HL-60 (cell line): Measurements from ENCODE around the gene PARP3.

Experiments used
- DNase-seq, 2 experiments: peaks; one replicate each; pipeline ENCODE4 v3.0.0-alpha.2; 2010 to 2020; ENCODE audit warnings: low read depth in 1 of 2, low spot score in 1 of 2
- H3K27ac ChIP-seq: fragments of 250-450 bp; sonication (Bioruptor Pico); replicated peaks from 2 replicates; pipeline ENCODE4 v1.5.1; 2020; ENCODE audit warnings: mild to moderate bottlenecking, moderate library complexity
- H3K27me3 ChIP-seq: fragments of 250-450 bp; sonication (Bioruptor Pico); 2 replicates; pipeline ENCODE4 v1.5.1; 2021; ENCODE audit warnings: mild to moderate bottlenecking, moderate library complexity; ENCODE audit not compliant: insufficient read depth, poor library complexity, severe bottlenecking
- H3K4me3 ChIP-seq: replicated peaks from 2 replicates; pipeline ENCODE4 v1.5.1; 2011; ENCODE audit warnings: mild to moderate bottlenecking, control low read depth, low read length; ENCODE audit not compliant: insufficient read depth
- GABPA ChIP-seq: IDR thresholded peaks from 2 replicates; pipeline ENCODE4 v1.6.1; 2012; ENCODE audit warnings: low read depth
- POLR2AphosphoS5 ChIP-seq: IDR thresholded peaks from 2 replicates; pipeline ENCODE4 v1.6.1; 2012; ENCODE audit warnings: low read depth
- SPI1 ChIP-seq: IDR thresholded peaks from 2 replicates; pipeline ENCODE4 v1.6.1; 2012; ENCODE audit warnings: low read depth, mild to moderate bottlenecking, borderline replicate concordance
- TF ChIP-seq, protein P1 (sequence below): IDR thresholded peaks from one replicate; pipeline ENCODE4 v1.5.1; 2011; ENCODE audit warnings: low read length, control low read depth, inconsistent platforms; ENCODE audit not compliant: insufficient read depth
- TF ChIP-seq, protein P2 (sequence below): IDR thresholded peaks from 2 replicates; pipeline ENCODE4 v1.6.1; 2012; ENCODE audit warnings: low read depth; ENCODE audit not compliant: insufficient replicate concordance

The PARP3 gene

DNA sequence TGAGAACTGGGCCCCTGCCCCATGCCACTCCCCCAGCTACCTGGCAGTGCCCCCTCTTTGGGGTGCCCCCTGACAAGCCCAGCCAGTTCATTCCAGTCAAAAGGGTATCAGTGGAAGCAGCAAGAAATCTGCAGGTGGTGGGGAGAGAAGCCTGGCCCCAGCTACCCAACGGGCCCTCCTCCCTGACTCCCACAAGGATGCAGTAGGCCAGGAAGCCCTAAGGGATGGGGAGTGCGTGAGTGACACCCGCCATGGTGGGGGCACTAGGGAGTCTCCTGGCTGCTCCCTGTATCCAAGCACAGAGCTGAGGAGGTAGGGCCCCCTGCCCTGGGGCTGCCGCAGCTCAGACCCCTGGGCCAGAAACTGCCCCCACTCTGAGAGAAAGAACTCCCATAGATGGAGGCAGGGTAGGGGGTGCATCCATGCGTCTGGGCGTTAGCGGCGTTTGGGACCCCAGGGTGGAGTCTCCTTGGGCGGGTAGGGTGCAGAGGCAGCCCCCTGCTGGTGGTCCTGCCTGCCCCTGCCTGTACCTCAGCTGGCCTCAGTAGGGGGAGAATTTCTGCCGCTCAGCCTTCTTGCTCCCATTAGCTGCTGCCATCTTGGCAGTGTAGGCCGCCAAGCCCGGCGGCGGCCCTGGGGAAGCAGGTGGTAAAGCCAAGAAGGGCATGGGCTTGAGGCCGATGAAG lies 15.5 kb downstream of the PARP3 start:
- Histone ChIP-seq H3K27ac (no peak overlapping the region), H3K27me3 (peaks cover 8% of the 10 kb centered on the region), H3K4me3 (no peak overlapping the region)
- no peak for TF ChIP-seq GABPA
- no peak for DNase-seq

GRCh38 chr3:51958603-51959521 lies 16.7 kb downstream of the PARP3 start:
- peaks cover 8% of the 10 kb centered on the region for H3K27me3 ChIP-seq
- TF ChIP-seq SPI1, result no peak
- no peak for TF ChIP-seq GABPA
- TF ChIP-seq POLR2AphosphoS5, result no peak
- TF ChIP-seq, protein P1, sequence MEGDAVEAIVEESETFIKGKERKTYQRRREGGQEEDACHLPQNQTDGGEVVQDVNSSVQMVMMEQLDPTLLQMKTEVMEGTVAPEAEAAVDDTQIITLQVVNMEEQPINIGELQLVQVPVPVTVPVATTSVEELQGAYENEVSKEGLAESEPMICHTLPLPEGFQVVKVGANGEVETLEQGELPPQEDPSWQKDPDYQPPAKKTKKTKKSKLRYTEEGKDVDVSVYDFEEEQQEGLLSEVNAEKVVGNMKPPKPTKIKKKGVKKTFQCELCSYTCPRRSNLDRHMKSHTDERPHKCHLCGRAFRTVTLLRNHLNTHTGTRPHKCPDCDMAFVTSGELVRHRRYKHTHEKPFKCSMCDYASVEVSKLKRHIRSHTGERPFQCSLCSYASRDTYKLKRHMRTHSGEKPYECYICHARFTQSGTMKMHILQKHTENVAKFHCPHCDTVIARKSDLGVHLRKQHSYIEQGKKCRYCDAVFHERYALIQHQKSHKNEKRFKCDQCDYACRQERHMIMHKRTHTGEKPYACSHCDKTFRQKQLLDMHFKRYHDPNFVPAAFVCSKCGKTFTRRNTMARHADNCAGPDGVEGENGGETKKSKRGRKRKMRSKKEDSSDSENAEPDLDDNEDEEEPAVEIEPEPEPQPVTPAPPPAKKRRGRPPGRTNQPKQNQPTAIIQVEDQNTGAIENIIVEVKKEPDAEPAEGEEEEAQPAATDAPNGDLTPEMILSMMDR, result no peak
- TF ChIP-seq, protein P2, sequence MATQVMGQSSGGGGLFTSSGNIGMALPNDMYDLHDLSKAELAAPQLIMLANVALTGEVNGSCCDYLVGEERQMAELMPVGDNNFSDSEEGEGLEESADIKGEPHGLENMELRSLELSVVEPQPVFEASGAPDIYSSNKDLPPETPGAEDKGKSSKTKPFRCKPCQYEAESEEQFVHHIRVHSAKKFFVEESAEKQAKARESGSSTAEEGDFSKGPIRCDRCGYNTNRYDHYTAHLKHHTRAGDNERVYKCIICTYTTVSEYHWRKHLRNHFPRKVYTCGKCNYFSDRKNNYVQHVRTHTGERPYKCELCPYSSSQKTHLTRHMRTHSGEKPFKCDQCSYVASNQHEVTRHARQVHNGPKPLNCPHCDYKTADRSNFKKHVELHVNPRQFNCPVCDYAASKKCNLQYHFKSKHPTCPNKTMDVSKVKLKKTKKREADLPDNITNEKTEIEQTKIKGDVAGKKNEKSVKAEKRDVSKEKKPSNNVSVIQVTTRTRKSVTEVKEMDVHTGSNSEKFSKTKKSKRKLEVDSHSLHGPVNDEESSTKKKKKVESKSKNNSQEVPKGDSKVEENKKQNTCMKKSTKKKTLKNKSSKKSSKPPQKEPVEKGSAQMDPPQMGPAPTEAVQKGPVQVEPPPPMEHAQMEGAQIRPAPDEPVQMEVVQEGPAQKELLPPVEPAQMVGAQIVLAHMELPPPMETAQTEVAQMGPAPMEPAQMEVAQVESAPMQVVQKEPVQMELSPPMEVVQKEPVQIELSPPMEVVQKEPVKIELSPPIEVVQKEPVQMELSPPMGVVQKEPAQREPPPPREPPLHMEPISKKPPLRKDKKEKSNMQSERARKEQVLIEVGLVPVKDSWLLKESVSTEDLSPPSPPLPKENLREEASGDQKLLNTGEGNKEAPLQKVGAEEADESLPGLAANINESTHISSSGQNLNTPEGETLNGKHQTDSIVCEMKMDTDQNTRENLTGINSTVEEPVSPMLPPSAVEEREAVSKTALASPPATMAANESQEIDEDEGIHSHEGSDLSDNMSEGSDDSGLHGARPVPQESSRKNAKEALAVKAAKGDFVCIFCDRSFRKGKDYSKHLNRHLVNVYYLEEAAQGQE, result no peak
- H3K4me3 ChIP-seq, result no peak overlapping the region
- DNase-seq, result no peak
- no peak overlapping the region for H3K27ac ChIP-seq

DNA sequence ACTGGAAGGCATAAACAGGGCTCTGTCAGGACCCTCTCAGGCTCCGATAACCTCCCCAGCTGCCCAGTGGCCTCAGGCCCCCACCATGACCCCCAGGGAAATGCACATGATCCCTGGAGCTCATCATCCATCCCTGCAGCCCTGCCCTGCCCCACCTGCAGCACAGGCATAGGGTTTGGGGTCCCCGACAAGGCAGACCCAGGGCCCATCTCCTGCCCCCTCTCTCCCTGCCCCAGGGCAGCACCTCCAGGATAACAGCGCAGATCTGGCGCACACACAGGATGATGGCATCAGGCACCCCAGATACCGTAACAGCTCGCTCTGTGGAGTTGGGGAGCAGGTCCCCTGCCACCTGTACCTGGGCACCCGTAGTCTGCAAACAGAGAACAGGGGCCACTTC lies 17.5 kb downstream of the PARP3 start:
- no peak for DNase-seq
- H3K27me3 ChIP-seq, result peaks cover 8% of the 10 kb centered on the region
- H3K4me3 ChIP-seq, result no peak overlapping the region
- H3K27ac ChIP-seq, result no peak overlapping the region
- TF ChIP-seq GABPA (no peak), SPI1 (no peak), POLR2AphosphoS5 (no peak)
- TF ChIP-seq, protein P1, result no peak
- TF ChIP-seq, protein P2, result no peak

DNA sequence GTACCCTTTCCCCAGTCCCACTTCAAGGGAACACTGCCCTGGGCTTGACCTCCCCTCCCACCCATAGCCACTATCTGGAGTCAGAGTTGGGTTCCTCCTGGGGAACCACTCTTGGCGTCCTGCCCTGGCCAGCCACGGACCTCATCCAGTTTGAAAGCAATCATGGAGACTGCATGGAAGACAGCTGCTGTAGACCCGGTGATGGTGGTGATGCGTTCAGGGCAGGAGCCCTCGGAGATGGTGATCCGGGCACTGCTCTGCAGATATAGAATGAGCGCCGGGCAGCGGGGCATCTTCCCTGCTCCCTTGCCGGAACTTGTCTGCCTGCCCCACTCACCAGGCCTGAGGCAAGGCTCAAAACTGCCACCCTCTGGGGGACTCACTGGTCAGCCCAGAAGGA lies 18.2 kb downstream of the PARP3 start:
- no peak for DNase-seq
- TF ChIP-seq, protein P2, result no peak
- TF ChIP-seq GABPA, result no peak
- no peak for TF ChIP-seq SPI1
- TF ChIP-seq, protein P1, result no peak
- TF ChIP-seq POLR2AphosphoS5, result no peak
- Histone ChIP-seq H3K27me3 (peaks cover 8% of the 10 kb centered on the region), H3K4me3 (no peak overlapping the region), H3K27ac (no peak overlapping the region)
